Activated CD4-positive, alpha-beta T cell treated with anti-CD3 and anti-CD28 coated beads, Interleukin-2, amount 50 U/mL, for 48 hours (primary cell): ENCODE results near the gene PTPN21.

Experiments
- DNase-seq, 2 experiments: peaks; one replicate each; pipeline ENCODE4 v3.0.0-alpha.2; 2020

The PTPN21 gene

DNA sequence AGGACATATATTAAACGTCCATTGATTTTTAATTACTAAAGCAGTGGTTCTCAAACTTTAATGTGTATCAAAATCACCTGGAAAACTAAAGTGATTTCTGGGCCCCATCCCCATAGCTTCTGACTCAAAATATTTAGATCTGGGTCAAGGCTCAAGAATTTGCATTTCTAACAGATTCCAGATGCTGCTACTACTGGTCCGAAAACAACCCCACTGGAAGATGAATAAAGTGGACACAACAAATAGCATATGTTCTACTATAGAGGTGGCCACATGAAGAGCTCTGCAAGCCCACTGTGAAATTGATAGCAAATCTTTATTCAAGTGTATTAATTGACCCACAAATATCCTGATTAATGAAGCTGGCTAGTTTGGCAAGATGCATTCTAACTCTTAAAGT is 99.9 kb downstream of the PTPN21 start:
- no peak for DNase-seq

GRCh38 chr14:88452231-88452630 is 102.6 kb downstream of the PTPN21 start:
- peak in 1 of 2 experiments; percentile 3 for DNase-seq

- no peak for DNase-seq
Observed at GRCh38 chr14:88439088-88439487, 115.7 kb downstream of the PTPN21 start.

GRCh38 chr14:88437658-88438057 is 117.1 kb downstream of the PTPN21 start:
- no peak for DNase-seq

GRCh38 chr14:88430976-88431375 is 123.8 kb downstream of the PTPN21 start:
- DNase-seq: no peak

GRCh38 chr14:88426271-88426670 is 128.5 kb downstream of the PTPN21 start:
- no peak for DNase-seq

GRCh38 chr14:88424573-88424972 is 130.2 kb downstream of the PTPN21 start:
- DNase-seq: no peak

GRCh38 chr14:88422919-88423650 is 131.7 kb downstream of the PTPN21 start:
- no peak for DNase-seq

- no peak for DNase-seq
Observed at GRCh38 chr14:88422047-88422446, 132.8 kb downstream of the PTPN21 start.

- no peak for DNase-seq
Observed at GRCh38 chr14:88421286-88421685, 133.5 kb downstream of the PTPN21 start.

GRCh38 chr14:88420187-88420586 is 134.6 kb downstream of the PTPN21 start:
- no peak for DNase-seq

DNA sequence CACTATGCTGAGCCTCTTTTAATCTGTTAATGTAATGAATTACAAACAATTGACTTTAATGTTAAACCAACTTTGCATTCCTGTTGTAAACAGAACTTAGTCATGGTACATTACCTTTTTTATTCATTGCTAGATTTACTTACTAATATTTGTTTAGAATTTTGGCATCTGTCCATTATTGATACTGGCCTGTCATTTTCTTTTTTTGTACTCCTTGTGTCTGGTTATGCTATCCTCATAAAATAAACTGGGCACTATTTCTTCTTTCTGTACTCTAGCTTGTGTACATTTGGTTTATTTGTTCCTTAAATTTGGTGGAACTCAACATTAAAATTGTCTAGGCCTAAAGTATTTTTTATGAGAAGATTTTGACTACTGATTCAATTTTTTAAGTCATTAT is 137.2 kb downstream of the PTPN21 start:
- DNase-seq: no peak
